Measurements from ENCODE around the gene CYP27B1. TPM values are rescaled to one million over a fixed set of nuclear protein-coding genes. Genes with fewer than 3 reads are reported as not detected.

The CYP27B1 gene
- total and polyA plus RNA-seq, 8 donors = 0.58 to 4.7 (median 1.5) TPM

DNA sequence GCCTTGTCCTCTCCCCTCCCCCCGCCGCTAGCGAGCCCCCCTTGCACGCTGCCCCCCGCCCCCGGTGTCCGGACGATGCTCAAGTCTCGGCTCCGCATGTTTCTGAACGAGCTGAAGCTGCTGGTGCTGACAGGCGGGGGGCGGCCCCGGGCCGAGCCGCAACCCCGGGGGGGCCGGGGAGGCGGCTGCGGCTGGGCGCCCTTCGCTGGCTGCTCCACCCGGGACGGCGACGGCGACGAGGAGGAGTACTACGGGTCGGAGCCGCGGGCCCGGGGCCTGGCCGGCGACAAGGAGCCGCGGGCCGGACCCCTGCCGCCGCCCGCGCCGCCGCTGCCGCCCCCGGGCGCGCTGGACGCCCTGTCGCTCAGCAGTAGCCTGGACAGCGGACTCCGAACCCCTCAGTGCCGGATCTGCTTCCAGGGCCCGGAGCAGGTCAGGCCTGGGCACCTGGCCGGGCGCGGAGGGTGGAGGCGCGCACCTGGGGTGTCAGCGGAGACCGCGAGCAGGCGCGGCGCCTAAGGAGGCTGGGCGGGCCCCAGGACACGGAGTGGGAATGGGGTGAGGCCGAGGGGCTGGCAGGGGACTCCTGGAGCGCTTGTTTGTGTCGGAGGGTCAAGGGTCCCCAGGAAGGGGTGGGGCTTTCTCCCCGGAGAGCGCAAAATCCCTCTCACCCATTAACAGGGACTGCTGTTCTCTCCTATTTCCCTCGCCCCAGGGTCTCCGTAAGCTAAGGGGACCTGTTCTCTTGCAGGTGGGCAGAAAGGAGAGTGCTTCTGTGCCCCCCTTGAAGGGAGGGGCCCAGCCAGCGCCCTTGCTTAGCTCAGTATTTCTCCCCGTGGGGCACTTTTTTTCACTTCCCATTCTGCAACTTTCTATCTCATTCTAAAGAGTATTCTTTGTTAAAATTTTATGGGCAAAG, 11.2 kb downstream of the CYP27B1 start:
- H3K27me3 ChIP-seq = peaks cover 0 to 12% of the 10 kb centered on the region in 2 donors
- H3K4me1 ChIP-seq = peaks cover 10 to 52% of the 10 kb centered on the region in 2 donors
- intact Hi-C loops (cut with DNase I) = no loop called here
- peaks cover 0 to 21% of the 10 kb centered on the region in 2 donors for H3K36me3 ChIP-seq
- TF ChIP-seq CTCF (IDR thresholded peaks at IDR 0.05) = no peak
- ATAC-seq (peak; percentile 1), DNase-seq (peak in 2 of 4 donors; percentile 58 to 88)
- H3K9me3 ChIP-seq = no peaks in the 10 kb centered on the region
- peak overlapping the region; percentile 50 to 63 for H3K4me3 ChIP-seq
- peak overlapping the region; percentile 64 to 76 for H3K27ac ChIP-seq

GRCh38 chr12:57755194-57755453, 11.8 kb downstream of the CYP27B1 start:
- peak overlapping the region; percentile 50 to 63 for H3K4me3 ChIP-seq
- H3K27me3 ChIP-seq = peaks cover 0 to 12% of the 10 kb centered on the region in 2 donors
- intact Hi-C loops (cut with DNase I) = no loop called here
- TF ChIP-seq CTCF (IDR thresholded peaks at IDR 0.05) = no peak
- peak overlapping the region; percentile 64 to 76 for H3K27ac ChIP-seq
- DNase-seq (no peak), ATAC-seq (no peak)
- peaks cover 10 to 57% of the 10 kb centered on the region in 2 donors for H3K4me1 ChIP-seq
- H3K36me3 ChIP-seq = peaks cover 0 to 27% of the 10 kb centered on the region in 2 donors
- no peaks in the 10 kb centered on the region for H3K9me3 ChIP-seq

DNA sequence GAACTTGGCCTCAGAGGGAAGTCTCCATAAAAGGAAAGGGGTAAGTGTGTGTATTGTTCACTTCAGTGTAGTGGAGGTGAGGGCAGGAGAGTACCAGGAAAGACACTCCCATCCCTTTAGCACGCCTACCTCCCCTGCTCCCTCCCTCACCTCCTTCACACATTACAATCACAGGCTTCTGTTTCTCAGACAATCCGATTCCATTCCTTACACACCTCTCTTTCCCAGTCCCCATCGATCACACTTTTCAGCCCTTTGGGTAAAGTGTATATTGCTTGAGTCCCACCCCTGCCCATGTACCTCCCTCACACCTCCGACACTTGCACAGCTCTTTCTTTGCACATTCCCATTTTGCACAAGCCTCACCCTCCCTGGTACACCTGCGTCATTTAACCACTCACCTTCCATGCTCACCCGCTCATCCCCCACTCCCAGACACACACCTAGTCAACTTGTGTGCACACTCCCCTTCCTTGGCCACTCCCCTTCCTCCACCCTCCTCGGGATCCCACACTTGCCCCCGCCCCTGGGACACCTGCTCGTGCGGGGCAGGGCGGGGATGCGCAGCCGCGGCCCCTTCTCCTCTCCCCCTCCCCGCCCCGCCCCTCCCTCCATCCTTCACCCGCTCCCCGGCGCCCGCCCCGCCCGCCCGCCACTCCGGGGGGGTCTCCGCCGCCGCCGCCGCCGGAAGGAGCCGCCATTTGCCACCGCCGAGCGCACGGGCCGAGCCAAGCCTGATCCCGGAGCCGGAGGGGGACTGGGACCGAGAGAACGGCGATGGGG, 12.3 kb downstream of the CYP27B1 start, which contains the start of gene MARCHF9:
Gene MARCHF9 (plus strand): TSS at position 693 of the 783 bp plus-strand sequence. CDS start 426 bp downstream, outside the sequence.
- Histone ChIP-seq H3K4me1 (peaks cover 10 to 57% of the 10 kb centered on the region in 2 donors), H3K27me3 (peaks cover 0 to 12% of the 10 kb centered on the region in 2 donors), H3K9me3 (no peaks in the 10 kb centered on the region), H3K4me3 (peak within 1 kb of the TSS; percentile 50 to 63), H3K36me3 (peaks cover 0 to 33% of the 10 kb centered on the region in 2 donors), H3K27ac (peak within 1 kb of the TSS; percentile 76 to 85)
- ATAC-seq (peak; percentile 58), DNase-seq (peak in 3 of 4 donors; percentile 75 to 88 (median 88))
- no peak for TF ChIP-seq CTCF (IDR thresholded peaks at IDR 0.05)
- intact Hi-C loops (cut with DNase I) = no loop called here

DNA sequence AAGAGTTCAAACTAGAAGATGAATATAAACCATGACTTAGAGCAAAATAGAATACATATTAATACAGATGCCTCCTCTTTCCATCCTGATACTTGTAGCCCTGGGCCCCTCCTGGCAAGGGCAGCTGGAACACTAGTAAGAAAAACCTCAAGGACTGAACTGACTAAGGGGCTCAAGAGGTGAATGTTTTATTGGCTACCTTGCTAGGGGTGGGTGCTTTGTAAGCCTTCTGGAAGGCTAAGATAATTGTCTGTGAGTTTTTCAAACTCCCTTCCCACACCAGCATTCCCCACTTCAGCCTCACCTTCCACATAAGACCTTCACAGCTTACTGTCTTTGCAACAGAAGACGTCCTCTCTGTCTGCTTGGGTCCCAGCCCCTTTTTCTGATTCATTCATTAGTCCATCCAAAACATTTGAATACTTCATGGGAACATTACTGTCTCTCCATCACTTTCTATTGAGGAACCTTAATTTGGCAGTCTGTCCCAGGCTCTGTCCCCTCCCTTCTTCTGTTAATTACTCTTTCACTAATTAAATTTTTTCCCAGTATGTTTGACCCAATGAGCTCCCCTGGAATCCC, 13.0 kb downstream of the CYP27B1 start:
- H3K27ac ChIP-seq = peak overlapping the region; percentile 76 to 85
- H3K27me3 ChIP-seq = peaks cover 0 to 12% of the 10 kb centered on the region in 2 donors
- TF ChIP-seq CTCF (IDR thresholded peaks at IDR 0.05) = no peak
- H3K4me1 ChIP-seq = peaks cover 10 to 57% of the 10 kb centered on the region in 2 donors
- no peaks in the 10 kb centered on the region for H3K9me3 ChIP-seq
- DNase-seq = no peak
- peaks cover 0 to 34% of the 10 kb centered on the region in 2 donors for H3K36me3 ChIP-seq
- H3K4me3 ChIP-seq = no peak overlapping the region
- no peak for ATAC-seq
- intact Hi-C loops (cut with DNase I) = no loop called here
